Keratinocyte (primary cell): Measurements from ENCODE around the gene AMIGO1. TPM values are rescaled to one million over a fixed set of nuclear protein-coding genes. Genes with fewer than 3 reads are reported as not detected.

Experiments used
- DNase-seq: peaks from one replicate; pipeline ENCODE4 v3.0.0-alpha.2; 2011; ENCODE audit warnings: low read depth, missing footprints, low spot score
- FAIRE-seq: peaks from 2 replicates; lab custom pipeline; 2011; peaks lifted over from hg19 to GRCh38; lab: Jason Lieb, UNC
- H2AFZ ChIP-seq: 2 replicates; pipeline ENCODE4 v1.6.0; 2012; ENCODE audit warnings: low read length, control low read depth, inconsistent platforms; ENCODE audit not compliant: control insufficient read depth
- H3K27ac ChIP-seq: 2 replicates; pipeline ENCODE4 v1.5.1; 2011; ENCODE audit warnings: low read length; ENCODE audit not compliant: control insufficient read depth, insufficient read depth
- H3K27me3 ChIP-seq: 3 replicates; pipeline ENCODE4 v1.6.0; 2011; ENCODE audit warnings: low read length; ENCODE audit not compliant: control insufficient read depth, insufficient read depth; ENCODE audit errors: extremely low read depth
- H3K36me3 ChIP-seq, 2 experiments: 2 replicates in 1 of 2; 3 replicates in 1 of 2; pipeline ENCODE4 v1.5.1; 2011; ENCODE audit warnings: low read length in 2 of 2, mild to moderate bottlenecking in 1 of 2; ENCODE audit not compliant: control insufficient read depth in 2 of 2, insufficient read depth in 2 of 2; ENCODE audit errors: extremely low read depth in 1 of 2
- H3K4me1 ChIP-seq: 3 replicates; pipeline ENCODE4 v1.5.1; 2011; ENCODE audit warnings: low read length; ENCODE audit not compliant: control insufficient read depth, insufficient read depth; ENCODE audit errors: extremely low read depth
- H3K4me2 ChIP-seq: 3 replicates; pipeline ENCODE4 v1.6.0; 2011; ENCODE audit warnings: low read depth, low read length; ENCODE audit not compliant: control insufficient read depth, insufficient read depth; ENCODE audit errors: extremely low read depth
- H3K4me3 ChIP-seq, 3 experiments: fragments of 200-600 bp in 1 of 3; sonication (generic) in 1 of 3; 2 replicates in 2 of 3; 3 replicates in 1 of 3; pipeline ENCODE4 v1.5.1; 2011 to 2016; ENCODE audit warnings: low read length in 3 of 3, mild to moderate bottlenecking in 3 of 3, control low read depth in 2 of 3, inconsistent platforms in 1 of 3, low read depth in 1 of 3, mixed read lengths in 1 of 3, mixed run types in 1 of 3, moderate library complexity in 1 of 3; ENCODE audit not compliant: control insufficient read depth in 2 of 3, insufficient read depth in 2 of 3; ENCODE audit errors: extremely low read depth in 1 of 3
- H3K79me2 ChIP-seq: 2 replicates; pipeline ENCODE4 v1.6.0; 2012; ENCODE audit warnings: low read length; ENCODE audit not compliant: control insufficient read depth, insufficient read depth
- H3K9ac ChIP-seq: 3 replicates; pipeline ENCODE4 v1.6.0; 2011; ENCODE audit warnings: low read length; ENCODE audit not compliant: control insufficient read depth, insufficient read depth; ENCODE audit errors: extremely low read depth
- H3K9me1 ChIP-seq: 3 replicates; pipeline ENCODE4 v1.6.0; 2011; ENCODE audit warnings: low read length; ENCODE audit not compliant: control insufficient read depth, insufficient read depth; ENCODE audit errors: extremely low read depth
- H3K9me3 ChIP-seq: 2 replicates; pipeline ENCODE4 v1.5.1; 2012; ENCODE audit warnings: low read depth, low read length; ENCODE audit not compliant: control insufficient read depth
- H4K20me1 ChIP-seq: 3 replicates; pipeline ENCODE4 v1.6.0; 2011; ENCODE audit warnings: low read length; ENCODE audit not compliant: control insufficient read depth, insufficient read depth; ENCODE audit errors: extremely low read depth
- EZH2 ChIP-seq: IDR thresholded peaks from one replicate; pipeline ENCODE4 v1.6.1; 2012; ENCODE audit warnings: inconsistent platforms, mild to moderate bottlenecking, low read length, moderate library complexity
- dilution Hi-C: fragments of 300-500 bp; cut with MboI; formaldehyde crosslinking; loops from one replicate; pipeline ENCODE4 v1.7.0; 2020; ENCODE audit warnings: low sequenced_read_pairs; ENCODE audit not compliant: extremely low pct_ligation_motif_present
- polyA plus RNA-seq, 5 experiments: library from polyadenylated mRNA; depleted of rRNA in 3 of 5; stranded (reverse) in 3 of 5; stranded (forward) in 1 of 5; unstranded in 1 of 5; fragments of >200 nt; gene quantifications; 1 replicate in 1 of 5; 2 replicates in 3 of 5; 3 replicates in 1 of 5; pipeline versions ENCODE4 v1.2.1 to v1.2.3, GENCODE V29; 2011 to 2012; ENCODE audit warnings: missing spikeins in 2 of 5, low read depth in 1 of 5, low replicate concordance in 1 of 5
- TF ChIP-seq, protein P1 (sequence below), 3 experiments: IDR thresholded peaks in 1 of 3; conservative IDR thresholded peaks in 1 of 3; optimal IDR thresholded peaks in 1 of 3; 2 replicates in 2 of 3; 3 replicates in 1 of 3; pipeline versions ENCODE3 to v1.5.1; 2011; ENCODE audit warnings: low read length in 3 of 3, mild to moderate bottlenecking in 3 of 3, moderate library complexity in 2 of 3, control low read depth in 1 of 3, inconsistent platforms in 1 of 3; ENCODE audit not compliant: insufficient read depth in 2 of 3; ENCODE audit errors: extremely low read depth in 1 of 3

The AMIGO1 gene
- polyA plus RNA-seq, 1 donor (not counting 4 experiments of a cell fraction or from before 2014, with no cell fraction given), result 0.26 TPM

DNA sequence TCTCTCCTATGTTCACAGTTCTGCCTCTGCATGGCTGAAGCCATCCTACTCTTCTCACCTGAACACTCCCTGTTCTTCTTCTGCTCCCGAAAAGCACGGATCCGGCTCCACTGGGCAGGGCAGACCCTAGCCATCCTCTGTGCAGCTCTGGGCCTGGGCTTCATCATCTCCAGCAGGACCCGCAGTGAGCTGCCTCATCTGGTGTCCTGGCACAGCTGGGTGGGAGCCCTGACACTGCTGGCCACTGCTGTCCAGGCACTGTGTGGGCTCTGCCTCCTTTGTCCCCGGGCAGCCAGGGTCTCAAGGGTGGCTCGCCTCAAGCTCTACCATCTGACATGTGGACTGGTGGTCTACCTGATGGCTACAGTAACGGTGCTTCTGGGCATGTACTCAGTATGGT is 13.8 kb downstream of the AMIGO1 start:
- Histone ChIP-seq H3K27me3 (no peaks in the 10 kb centered on the region), H3K9me3 (no peaks in the 10 kb centered on the region), H3K36me3 (peaks cover 11 to 15% of the 10 kb centered on the region in 2 experiments), H4K20me1 (no peaks in the 10 kb centered on the region), H3K4me3 (no peak overlapping the region), H2AFZ (no peak overlapping the region), H3K27ac (no peak overlapping the region), H3K79me2 (peaks cover 7% of the 10 kb centered on the region), H3K9ac (no peak overlapping the region), H3K4me1 (peaks cover 23% of the 10 kb centered on the region), H3K4me2 (no peak overlapping the region), H3K9me1 (no peaks in the 10 kb centered on the region)
- FAIRE-seq, result no peak
- DNase-seq, result no peak
- TF ChIP-seq EZH2, result no peak
- TF ChIP-seq, protein P1, sequence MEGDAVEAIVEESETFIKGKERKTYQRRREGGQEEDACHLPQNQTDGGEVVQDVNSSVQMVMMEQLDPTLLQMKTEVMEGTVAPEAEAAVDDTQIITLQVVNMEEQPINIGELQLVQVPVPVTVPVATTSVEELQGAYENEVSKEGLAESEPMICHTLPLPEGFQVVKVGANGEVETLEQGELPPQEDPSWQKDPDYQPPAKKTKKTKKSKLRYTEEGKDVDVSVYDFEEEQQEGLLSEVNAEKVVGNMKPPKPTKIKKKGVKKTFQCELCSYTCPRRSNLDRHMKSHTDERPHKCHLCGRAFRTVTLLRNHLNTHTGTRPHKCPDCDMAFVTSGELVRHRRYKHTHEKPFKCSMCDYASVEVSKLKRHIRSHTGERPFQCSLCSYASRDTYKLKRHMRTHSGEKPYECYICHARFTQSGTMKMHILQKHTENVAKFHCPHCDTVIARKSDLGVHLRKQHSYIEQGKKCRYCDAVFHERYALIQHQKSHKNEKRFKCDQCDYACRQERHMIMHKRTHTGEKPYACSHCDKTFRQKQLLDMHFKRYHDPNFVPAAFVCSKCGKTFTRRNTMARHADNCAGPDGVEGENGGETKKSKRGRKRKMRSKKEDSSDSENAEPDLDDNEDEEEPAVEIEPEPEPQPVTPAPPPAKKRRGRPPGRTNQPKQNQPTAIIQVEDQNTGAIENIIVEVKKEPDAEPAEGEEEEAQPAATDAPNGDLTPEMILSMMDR (optimal IDR thresholded peaks at IDR 0.05 in 1 of 3, IDR thresholded peaks at IDR 0.05 in 1 of 3, conservative IDR thresholded peaks at IDR 0.05 in 1 of 3; ENCODE audit: extremely low read depth in 1 of 3, insufficient read depth in 2 of 3, low read length in 3 of 3), result no peak
- dilution Hi-C loops, result no loop called here

DNA sequence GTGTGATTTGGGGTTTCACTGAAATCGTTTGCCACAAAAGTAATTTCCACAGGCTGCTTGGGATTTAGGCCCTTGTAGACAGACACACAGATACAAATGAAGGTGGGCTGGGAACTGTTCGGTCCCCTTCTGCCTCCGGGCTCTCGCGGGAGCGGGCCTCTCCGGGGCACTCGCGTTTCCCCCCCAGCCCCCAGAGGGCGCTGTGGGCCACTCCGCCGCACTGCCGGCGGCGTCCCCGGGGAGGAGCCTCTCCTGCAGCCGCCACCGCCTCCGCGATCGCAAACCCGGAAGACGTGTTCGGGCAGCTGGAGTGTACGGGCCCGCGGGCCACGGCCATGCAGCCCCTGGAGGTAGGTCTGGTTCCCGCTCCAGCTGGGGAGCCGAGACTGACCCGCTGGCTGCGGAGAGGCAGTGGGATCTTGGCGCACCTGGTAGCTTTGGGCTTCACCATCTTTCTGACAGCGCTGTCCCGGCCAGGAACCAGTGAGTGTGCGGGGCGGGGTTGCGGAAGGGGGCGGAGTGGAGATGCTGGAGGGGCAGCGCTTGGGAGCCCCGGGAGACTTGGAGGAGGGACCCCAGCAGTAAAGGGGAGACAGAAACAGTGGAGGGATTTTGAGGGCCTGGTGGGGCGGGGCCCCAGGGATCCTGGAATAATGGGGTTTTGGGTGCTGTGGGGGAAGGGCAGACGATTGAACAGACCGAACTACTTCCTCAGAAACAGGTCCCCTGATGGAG is 15.6 kb downstream of the AMIGO1 start, which contains the start of gene CYB561D1:
TSS of gene CYB561D1 (plus strand) at position 290 of the 735 bp plus-strand sequence. CDS start at position 336, 46 bp downstream.
- DNase-seq (no peak), FAIRE-seq (no peak)
- Histone ChIP-seq H3K4me3 (peak within 1 kb of the TSS; percentile 72 to 93 (median 86)), H4K20me1 (no peaks in the 10 kb centered on the region), H3K9ac (peak within 1 kb of the TSS; percentile 71), H3K27me3 (no peaks in the 10 kb centered on the region), H3K9me1 (no peaks in the 10 kb centered on the region), H3K79me2 (peaks cover 7% of the 10 kb centered on the region), H3K4me1 (peaks cover 12% of the 10 kb centered on the region), H2AFZ (peak within 1 kb of the TSS; percentile 99), H3K4me2 (peak within 1 kb of the TSS; percentile 84), H3K9me3 (no peaks in the 10 kb centered on the region), H3K27ac (peak within 1 kb of the TSS; percentile 17), H3K36me3 (peaks cover 15% of the 10 kb centered on the region in 2 experiments)
- TF ChIP-seq, protein P1 (optimal IDR thresholded peaks at IDR 0.05 in 1 of 3, IDR thresholded peaks at IDR 0.05 in 1 of 3, conservative IDR thresholded peaks at IDR 0.05 in 1 of 3; ENCODE audit: extremely low read depth in 1 of 3, insufficient read depth in 2 of 3, low read length in 3 of 3), result peak; percentile 79 to 97 (median 88)
- TF ChIP-seq EZH2, result no peak
- dilution Hi-C loops, result no loop called here
